RPMI7951 (cell line): ENCODE measurements around the gene PID1. TPM values are rescaled to one million over a fixed set of nuclear protein-coding genes. Genes with fewer than 3 reads are reported as not detected.
"Not testable (repeated sequence)": the region's sequence is repeated elsewhere in the genome, so short reads cannot be mapped to it uniquely, and the experiment has no call there.

Source experiments
- DNase-seq: peaks from one replicate; pipeline ENCODE4 v3.0.0-alpha.2; 2012; ENCODE audit warnings: low read depth
- total RNA-seq: library from RNA; depleted of rRNA; stranded (reverse); fragments of >200 nt; shearing (Covaris generic); gene quantifications from 2 replicates; pipeline ENCODE4 v1.2.3, GENCODE V29; 2014

PID1 gene
- total RNA-seq, 1 experiment from 2014 or later = 23.8 TPM

GRCh38 chr2:229212241-229212640 lies 58.8 kb downstream of the PID1 start:
- no peak for DNase-seq

- DNase-seq = no peak
These were observed 60.4 kb downstream of the PID1 start for GRCh38 chr2:229210641-229211040.

GRCh38 chr2:229206548-229206947 lies 64.5 kb downstream of the PID1 start:
- DNase-seq = no peak

GRCh38 chr2:229205704-229206103 lies 65.4 kb downstream of the PID1 start:
- DNase-seq = no peak

GRCh38 chr2:229202646-229203045 lies 68.4 kb downstream of the PID1 start:
- no peak for DNase-seq

- DNase-seq = peak; percentile 19
These were observed 69.6 kb downstream of the PID1 start for GRCh38 chr2:229201521-229201920.

- DNase-seq = no peak
These were observed 71.8 kb downstream of the PID1 start for GRCh38 chr2:229199267-229199666.

- peak; percentile 50 for DNase-seq
These were observed 74.6 kb downstream of the PID1 start for GRCh38 chr2:229196448-229196847.

GRCh38 chr2:229195346-229195947 lies 75.6 kb downstream of the PID1 start:
- DNase-seq = no peak

- DNase-seq = peak; percentile 72
These were observed 77.8 kb downstream of the PID1 start for GRCh38 chr2:229193281-229193680.

- no peak for DNase-seq
These were observed 79.7 kb downstream of the PID1 start for GRCh38 chr2:229191413-229191812.

- DNase-seq = not testable (repeated sequence)
These were observed 84.0 kb downstream of the PID1 start for GRCh38 chr2:229187123-229187522.

GRCh38 chr2:229181641-229182040 lies 89.4 kb downstream of the PID1 start:
- no peak for DNase-seq

- no peak for DNase-seq
These were observed 90.4 kb downstream of the PID1 start for GRCh38 chr2:229180658-229181057.

GRCh38 chr2:229179628-229180027 lies 91.5 kb downstream of the PID1 start:
- no peak for DNase-seq

GRCh38 chr2:229178706-229179105 lies 92.4 kb downstream of the PID1 start:
- no peak for DNase-seq

- no peak for DNase-seq
These were observed 93.0 kb downstream of the PID1 start for GRCh38 chr2:229178117-229178516.

- peak; percentile 58 for DNase-seq
These were observed 95.0 kb downstream of the PID1 start for GRCh38 chr2:229176136-229176535.

GRCh38 chr2:229175497-229175863 lies 95.6 kb downstream of the PID1 start:
- no peak for DNase-seq

- DNase-seq = peak; percentile 62
These were observed 96.1 kb downstream of the PID1 start for GRCh38 chr2:229174794-229175496.

GRCh38 chr2:229173825-229174359 lies 97.2 kb downstream of the PID1 start:
- no peak for DNase-seq

GRCh38 chr2:229170916-229171315 lies 100.2 kb downstream of the PID1 start:
- peak; percentile 30 for DNase-seq

- DNase-seq = no peak
These were observed 100.9 kb downstream of the PID1 start for GRCh38 chr2:229170171-229170570.
